CD14-positive monocyte (primary cell): ENCODE results near the gene PIERCE2. TPM values are rescaled to one million over a fixed set of nuclear protein-coding genes. Genes with fewer than 3 reads are reported as not detected.

Source experiments
- DNase-seq, 3 donors: peaks; one replicate each; pipeline ENCODE4 v3.0.0-alpha.2; 2011 to 2022
- H2AFZ ChIP-seq: 2 replicates; pipeline ENCODE4 v1.6.0; 2012; ENCODE audit warnings: mild to moderate bottlenecking, low read depth, low read length, inconsistent platforms; ENCODE audit not compliant: insufficient read depth, poor library complexity, severe bottlenecking
- H3K27ac ChIP-seq, 2 donors: 1 replicate in 1 of 2; 2 replicates in 1 of 2; pipeline ENCODE4 v1.5.1; 2012 to 2013; ENCODE audit warnings: low read length in 2 of 2, control low read depth in 1 of 2, inconsistent platforms in 1 of 2, low read depth in 1 of 2, mild to moderate bottlenecking in 1 of 2
- H3K27me3 ChIP-seq, 2 donors: one replicate each; pipeline versions ENCODE4 v1.6.0 to v1.6.1; 2011 to 2013; ENCODE audit warnings: low read length in 2 of 2; ENCODE audit not compliant: control insufficient read depth in 2 of 2, insufficient read depth in 2 of 2
- H3K36me3 ChIP-seq, 2 donors: replicated peaks in 1 of 2; 1 replicate in 1 of 2; 2 replicates in 1 of 2; pipeline versions ENCODE4 v1.5.1 to v1.6.1; 2012 to 2013; ENCODE audit warnings: low read length in 2 of 2, control low read depth in 1 of 2, inconsistent platforms in 1 of 2, mild to moderate bottlenecking in 1 of 2; ENCODE audit not compliant: insufficient read depth in 2 of 2, control insufficient read depth in 1 of 2
- H3K4me1 ChIP-seq, 2 donors: 1 replicate in 1 of 2; 2 replicates in 1 of 2; pipeline versions ENCODE4 v1.5.1 to v1.6.1; 2012 to 2013; ENCODE audit warnings: low read length in 2 of 2, control low read depth in 1 of 2, inconsistent platforms in 1 of 2, mild to moderate bottlenecking in 1 of 2, moderate library complexity in 1 of 2; ENCODE audit not compliant: insufficient read depth in 2 of 2, control insufficient read depth in 1 of 2
- H3K4me2 ChIP-seq: replicated peaks from 2 replicates; pipeline ENCODE3; 2012; ENCODE audit warnings: low read length, moderate library complexity, mild to moderate bottlenecking; ENCODE audit not compliant: poor library complexity, severe bottlenecking; ENCODE audit errors: extremely low read depth
- H3K4me3 ChIP-seq, 3 experiments: fragments of 200-600 bp in 1 of 3; sonication (generic) in 1 of 3; replicated peaks in 1 of 3; 1 replicate in 2 of 3; 2 replicates in 1 of 3; pipeline ENCODE4 v1.5.1; 2011 to 2013; ENCODE audit warnings: low read length in 3 of 3, mild to moderate bottlenecking in 3 of 3, control low read depth in 2 of 3, low read depth in 2 of 3, inconsistent platforms in 1 of 3, moderate library complexity in 1 of 3
- H3K79me2 ChIP-seq: 2 replicates; pipeline ENCODE4 v1.6.0; 2012; ENCODE audit warnings: mild to moderate bottlenecking, control low read depth, inconsistent platforms, low read length, moderate library complexity; ENCODE audit not compliant: insufficient read depth
- H3K9ac ChIP-seq: 2 replicates; pipeline ENCODE4 v1.6.0; 2017; ENCODE audit warnings: low read length, mild to moderate bottlenecking; ENCODE audit not compliant: insufficient read depth, poor library complexity, severe bottlenecking
- H3K9me3 ChIP-seq, 2 donors: replicated peaks in 1 of 2; 1 replicate in 1 of 2; 2 replicates in 1 of 2; pipeline versions ENCODE4 v1.5.1 to v1.6.1; 2012 to 2013; ENCODE audit warnings: low read length in 2 of 2, control low read depth in 1 of 2; ENCODE audit not compliant: control insufficient read depth in 1 of 2, insufficient read depth in 1 of 2
- H4K20me1 ChIP-seq: 2 replicates; pipeline ENCODE4 v1.6.0; 2012; ENCODE audit warnings: mild to moderate bottlenecking, low read length, control low read depth, moderate library complexity; ENCODE audit not compliant: insufficient read depth
- H3K27ac Mint-ChIP-seq, 7 donors: one replicate each; pipeline ENCODE4 v1.8.0; 2020; ENCODE audit warnings: mild to moderate bottlenecking in 7 of 7, mixed read lengths in 7 of 7, moderate library complexity in 6 of 7, inconsistent platforms in 2 of 7
- H3K27me3 Mint-ChIP-seq, 3 donors: one replicate each; pipeline ENCODE4 v1.8.0; 2021 to 2022; ENCODE audit warnings: low read depth in 3 of 3, mild to moderate bottlenecking in 3 of 3, mixed read lengths in 3 of 3, moderate library complexity in 3 of 3, inconsistent platforms in 1 of 3
- H3K36me3 Mint-ChIP-seq, 2 donors: one replicate each; pipeline ENCODE4 v1.8.0; 2020; ENCODE audit warnings: mixed read lengths in 2 of 2, inconsistent platforms in 1 of 2, mild to moderate bottlenecking in 1 of 2
- H3K4me1 Mint-ChIP-seq: one replicate; pipeline ENCODE4 v1.8.0; 2020; ENCODE audit warnings: mild to moderate bottlenecking, mixed read lengths
- H3K4me3 Mint-ChIP-seq, 2 donors: one replicate each; pipeline ENCODE4 v1.8.0; 2020; ENCODE audit warnings: mild to moderate bottlenecking in 2 of 2, mixed read lengths in 2 of 2, moderate library complexity in 1 of 2
- H3K9me3 Mint-ChIP-seq, 7 donors: one replicate each; pipeline ENCODE4 v1.8.0; 2020 to 2022; ENCODE audit warnings: mixed read lengths in 7 of 7, mild to moderate bottlenecking in 6 of 7, moderate library complexity in 6 of 7, inconsistent platforms in 2 of 7
- CTCF ChIP-seq: fragments of 200-600 bp; IDR thresholded peaks from one replicate; pipeline ENCODE4 v1.8.0; 2022; ENCODE audit warnings: antibody characterized with exemption, mild to moderate bottlenecking
- WGBS: methylation state at CpG from one replicate; pipeline ENCODE4 v1.1.5; 2013; ENCODE audit warnings: missing lambda C conversion rate; ENCODE audit not compliant: insufficient coverage; 5-methylcytosine and 5-hydroxymethylcytosine counted together
- intact Hi-C, 2 donors: fragments of 100-400 bp; cut with micrococcal nuclease; formaldehyde crosslinking; loops; one replicate each; pipeline versions ENCODE4 v1.15.0 to v1.15.1; 2023
- polyA plus RNA-seq, 3 donors: library from polyadenylated mRNA; depleted of rRNA in 1 of 3; unstranded in 2 of 3; stranded (reverse) in 1 of 3; fragments of 300-500 nt in 2 of 3; fragments of >200 nt in 1 of 3; fragmentation: Illumina TruSeq in 2 of 3; gene quantifications; 1 replicate in 2 of 3; 2 replicates in 1 of 3; pipeline ENCODE4 v1.2.3, GENCODE V29; 2012 to 2021

Gene PIERCE2
- polyA plus RNA-seq, 3 donors: 0.13 to 1.3 (median 0.61) TPM

- H3K27ac ChIP-seq: no peak overlapping the region
- no peak overlapping the region for H3K9ac ChIP-seq
- no peak for DNase-seq
- Mint-ChIP-seq H3K4me3 (no peak overlapping the region), H3K36me3 (no peaks in the 10 kb centered on the region), H3K27me3 (peaks cover 0 to 8% (median 0%) of the 10 kb centered on the region in 3 donors), H3K9me3 (peaks cover 0 to 3% (median 2%) of the 10 kb centered on the region in 7 donors), H3K4me1 (no peaks in the 10 kb centered on the region), H3K27ac (no peak overlapping the region)
- H3K36me3 ChIP-seq: no peaks in the 10 kb centered on the region
- H2AFZ ChIP-seq: no peak overlapping the region
- H3K4me2 ChIP-seq: no peak overlapping the region
- no peaks in the 10 kb centered on the region for H3K79me2 ChIP-seq
- H3K4me3 ChIP-seq: no peak overlapping the region
- WGBS: no CpG with 5 or more reads among the region's 2 CpGs
- H3K27me3 ChIP-seq: no peaks in the 10 kb centered on the region
- H4K20me1 ChIP-seq: no peaks in the 10 kb centered on the region
- H3K9me3 ChIP-seq: no peaks in the 10 kb centered on the region
- no peaks in the 10 kb centered on the region for H3K4me1 ChIP-seq
- TF ChIP-seq CTCF: no peak
- intact Hi-C loops: no loop called here
Measured at GRCh38 chr15:55468321-55468720, 60.0 kb downstream of the PIERCE2 start.

Other genes with a start within 250 kb of the PIERCE2 start
- 10 to 100 TPM; 28.0 to 84.2 (median 73.0) TPM for gene RSL24D1, start 211.6 kb upstream of the PIERCE2 start, polyA plus RNA-seq
- gene RAB27A, start 118.7 kb upstream of the PIERCE2 start, polyA plus RNA-seq: 100 to 1,000 TPM in 2 of 3 donors, 10 to 100 TPM in 1; 70.1 to 159 (median 135) TPM
- gene PIGBOS1, start 89.4 kb upstream of the PIERCE2 start, polyA plus RNA-seq: 10 to 100 TPM; 29.4 to 69.7 (median 67.3) TPM
- 10 to 100 TPM; 15.3 to 16.8 (median 15.8) TPM for gene PIGB, start 89.3 kb upstream of the PIERCE2 start, polyA plus RNA-seq
- 100 to 1,000 TPM in 2 of 3 donors, 10 to 100 TPM in 1; 21.1 to 196 (median 145) TPM for gene CCPG1, start 136 bp upstream of the PIERCE2 start, polyA plus RNA-seq
- under 1 TPM; 0.58 to 0.82 (median 0.67) TPM for gene DNAAF4, start 99.7 kb downstream of the PIERCE2 start, polyA plus RNA-seq
- not detected for gene PYGO1, start 179.8 kb downstream of the PIERCE2 start, polyA plus RNA-seq